ENCODE results near the gene SLC41A3.

The SLC41A3 gene

GRCh38 chr3:126111566-126112475, 27.9 kb upstream of the SLC41A3 start:
- TF ChIP-seq, protein P1, sequence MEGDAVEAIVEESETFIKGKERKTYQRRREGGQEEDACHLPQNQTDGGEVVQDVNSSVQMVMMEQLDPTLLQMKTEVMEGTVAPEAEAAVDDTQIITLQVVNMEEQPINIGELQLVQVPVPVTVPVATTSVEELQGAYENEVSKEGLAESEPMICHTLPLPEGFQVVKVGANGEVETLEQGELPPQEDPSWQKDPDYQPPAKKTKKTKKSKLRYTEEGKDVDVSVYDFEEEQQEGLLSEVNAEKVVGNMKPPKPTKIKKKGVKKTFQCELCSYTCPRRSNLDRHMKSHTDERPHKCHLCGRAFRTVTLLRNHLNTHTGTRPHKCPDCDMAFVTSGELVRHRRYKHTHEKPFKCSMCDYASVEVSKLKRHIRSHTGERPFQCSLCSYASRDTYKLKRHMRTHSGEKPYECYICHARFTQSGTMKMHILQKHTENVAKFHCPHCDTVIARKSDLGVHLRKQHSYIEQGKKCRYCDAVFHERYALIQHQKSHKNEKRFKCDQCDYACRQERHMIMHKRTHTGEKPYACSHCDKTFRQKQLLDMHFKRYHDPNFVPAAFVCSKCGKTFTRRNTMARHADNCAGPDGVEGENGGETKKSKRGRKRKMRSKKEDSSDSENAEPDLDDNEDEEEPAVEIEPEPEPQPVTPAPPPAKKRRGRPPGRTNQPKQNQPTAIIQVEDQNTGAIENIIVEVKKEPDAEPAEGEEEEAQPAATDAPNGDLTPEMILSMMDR (IDR thresholded peaks at IDR 0.05; ENCODE audit: borderline replicate concordance, control extremely low read depth, extremely low read depth, insufficient read depth, missing control alignments): no peak
- no peak for DNase-seq (ENCODE audit: low spot score)
- in situ Hi-C loops (cut with MboI; ENCODE audit: low sequenced_read_pairs, unreplicated experiment): no loop called here

DNA sequence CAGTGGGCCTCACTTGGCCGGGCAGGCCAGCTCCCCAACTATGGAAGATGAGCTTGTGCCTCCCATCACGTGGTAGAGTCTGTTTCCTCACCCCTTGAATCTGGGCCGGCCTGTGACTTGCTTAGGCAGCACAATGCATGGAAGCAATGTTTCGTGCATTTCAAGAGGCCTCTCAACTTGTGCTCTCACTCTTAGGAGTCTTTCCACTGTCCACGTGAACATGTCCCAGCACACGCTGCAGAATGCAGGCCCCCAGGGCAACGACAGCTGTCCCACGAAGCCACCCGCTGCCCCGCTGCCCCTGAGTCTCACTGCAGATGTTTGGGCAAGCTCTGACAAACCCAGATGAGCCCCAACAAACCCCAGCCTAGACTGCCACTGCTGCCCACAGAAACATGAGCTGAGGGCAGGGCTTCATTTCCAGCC, 27.2 kb upstream of the SLC41A3 start:
- in situ Hi-C loops (cut with MboI; ENCODE audit: low sequenced_read_pairs, unreplicated experiment): no loop called here
- no peak for DNase-seq (ENCODE audit: low spot score)
- TF ChIP-seq, protein P1 (IDR thresholded peaks at IDR 0.05; ENCODE audit: borderline replicate concordance, control extremely low read depth, extremely low read depth, insufficient read depth, missing control alignments): no peak

- TF ChIP-seq, protein P1 (IDR thresholded peaks at IDR 0.05; ENCODE audit: borderline replicate concordance, control extremely low read depth, extremely low read depth, insufficient read depth, missing control alignments): no peak
- in situ Hi-C loops (cut with MboI; ENCODE audit: low sequenced_read_pairs, unreplicated experiment): no loop called here
- no peak for DNase-seq (ENCODE audit: low spot score)
Observed at GRCh38 chr3:126110431-126111125, 26.7 kb upstream of the SLC41A3 start.

- DNase-seq (ENCODE audit: low spot score): no peak
- in situ Hi-C loops (cut with MboI; ENCODE audit: low sequenced_read_pairs, unreplicated experiment): no loop called here
- TF ChIP-seq, protein P1 (IDR thresholded peaks at IDR 0.05; ENCODE audit: borderline replicate concordance, control extremely low read depth, extremely low read depth, insufficient read depth, missing control alignments): no peak
Observed at GRCh38 chr3:126109880-126110235, 25.9 kb upstream of the SLC41A3 start.

DNA sequence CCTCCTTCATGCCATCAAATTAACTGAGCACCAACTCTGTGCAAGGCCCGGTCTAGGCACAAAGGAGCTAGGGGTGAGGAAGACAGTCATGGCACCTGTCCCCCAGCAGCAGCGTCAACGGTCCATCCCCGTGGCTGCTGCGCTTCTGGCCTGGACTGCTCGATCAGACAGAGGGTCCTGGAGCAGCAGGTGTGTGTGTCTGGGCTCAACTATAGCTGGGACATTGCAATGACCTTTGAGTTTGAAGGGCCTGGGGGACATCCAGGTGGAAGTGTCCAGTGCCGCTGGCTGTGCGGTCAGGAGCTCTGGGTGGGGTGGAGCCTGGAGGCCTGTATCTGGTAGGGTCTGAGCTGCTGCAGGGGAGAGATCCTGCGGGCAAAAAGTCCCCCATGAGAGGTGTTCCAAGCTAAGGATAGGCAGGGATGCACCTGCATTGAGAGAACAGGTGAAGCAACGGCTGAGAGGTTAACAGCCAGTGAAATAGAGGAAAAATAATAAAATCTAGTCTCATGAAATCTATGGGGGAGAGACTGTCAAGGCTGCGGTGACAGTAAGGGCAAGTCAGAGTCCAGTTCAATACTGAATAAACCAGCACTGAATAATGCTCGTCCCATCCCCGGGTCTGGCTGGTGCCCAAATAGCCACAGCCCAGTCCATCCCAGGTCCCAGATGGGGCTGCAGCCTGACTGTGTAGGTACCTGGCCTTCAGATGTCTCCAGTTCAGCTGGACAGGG, 25.4 kb upstream of the SLC41A3 start:
- in situ Hi-C loops (cut with MboI; ENCODE audit: low sequenced_read_pairs, unreplicated experiment): no loop called here
- DNase-seq (ENCODE audit: low spot score): no peak

DNA sequence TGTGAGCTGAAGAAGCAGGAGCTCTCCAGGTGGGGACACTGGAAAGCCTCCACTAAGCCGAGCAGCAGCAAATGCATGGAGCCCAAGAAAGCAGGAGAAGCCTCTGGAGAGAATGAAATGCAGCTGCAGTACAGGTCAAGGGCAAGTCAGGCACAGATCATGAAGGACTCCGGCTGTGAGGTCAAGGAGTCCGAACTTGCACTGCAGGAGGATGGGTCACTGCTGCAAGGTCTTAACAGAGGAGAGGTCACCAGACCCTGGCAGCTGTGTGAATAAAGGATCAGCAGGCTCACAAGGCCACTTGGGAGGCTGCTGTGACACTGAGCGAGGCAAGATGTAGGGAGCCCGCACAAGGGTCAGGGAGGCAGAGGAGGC, 24.7 kb upstream of the SLC41A3 start:
- in situ Hi-C loops (cut with MboI; ENCODE audit: low sequenced_read_pairs, unreplicated experiment): no loop called here
- TF ChIP-seq, protein P1 (IDR thresholded peaks at IDR 0.05; ENCODE audit: borderline replicate concordance, control extremely low read depth, extremely low read depth, insufficient read depth, missing control alignments): no peak

More for the DNA sequence above, 25.4 kb upstream of the SLC41A3 start:
- TF ChIP-seq, protein P1 (IDR thresholded peaks at IDR 0.05; ENCODE audit: borderline replicate concordance, control extremely low read depth, extremely low read depth, insufficient read depth, missing control alignments): no peak

More for the DNA sequence above, 24.7 kb upstream of the SLC41A3 start:
- DNase-seq (ENCODE audit: low spot score): no peak

Measured in GM13976 (cell line).